A549 (cell line): ENCODE results near the gene NTM. TPM values are rescaled to one million over a fixed set of nuclear protein-coding genes. Genes with fewer than 3 reads are reported as not detected.

Experiments
- ATAC-seq, 2 experiments: fragments of 200-7000 bp in 1 of 2; fragments of >200 bp in 1 of 2; cut with Nextera tagmentation in 1 of 2; cut with Tn5 transposase in 1 of 2; 3 replicates each; pipeline versions ENCODE4 v1.8.0 to v1.9.1; 2018 to 2020; ENCODE audit warnings: mild to moderate bottlenecking in 1 of 2, moderate library complexity in 1 of 2
- CTCF ChIA-PET: fragments of 300-600 bp; sonication (Branson Sonifier 250); formaldehyde crosslinking; extraction: SDS; loops from one replicate; lab custom pipeline; 2021; ENCODE audit warnings: antibody characterized with exemption, inconsistent platforms; lab: Yijun Ruan, JAX
- POLR2A ChIA-PET: fragments of 350-600 bp; formaldehyde crosslinking; extraction: SDS; loops from one replicate; lab custom pipeline; 2021; ENCODE audit warnings: antibody characterized with exemption, inconsistent platforms; lab: Yijun Ruan, JAX
- DNase-seq, 2 experiments: peaks; one replicate each; pipeline versions ENCODE4 v3.0.0 to v3.0.0-alpha.2; 2011 to 2016; ENCODE audit warnings: low read depth in 1 of 2, low spot score in 1 of 2
- FAIRE-seq: peaks from 2 replicates; lab custom pipeline; 2011; peaks lifted over from hg19 to GRCh38; lab: Jason Lieb, UNC
- H3K27ac ChIP-seq, 2 experiments: fragments of >200 bp; sonication (Bioruptor Twin); formaldehyde crosslinking; 3 replicates each; pipeline ENCODE4 v1.5.1; 2016 to 2017
- H3K4me1 ChIP-seq: fragments of >200 bp; sonication (Bioruptor Twin); formaldehyde crosslinking; 3 replicates; pipeline ENCODE4 v1.6.1; 2016
- H3K4me2 ChIP-seq: fragments of >200 bp; sonication (Bioruptor Twin); formaldehyde crosslinking; 3 replicates; pipeline ENCODE4 v1.6.1; 2016
- H3K4me3 ChIP-seq: fragments of >200 bp; sonication (Bioruptor Twin); formaldehyde crosslinking; 3 replicates; pipeline ENCODE4 v1.5.1; 2016
- H3K9me3 ChIP-seq: fragments of >200 bp; sonication (Bioruptor Twin); formaldehyde crosslinking; 3 replicates; pipeline ENCODE4 v1.6.1; 2016
- BCL3 ChIP-seq: fragments of >200 bp; sonication (Bioruptor Twin); formaldehyde crosslinking; IDR thresholded peaks from 3 replicates; pipeline ENCODE4 v1.6.1; 2016
- CBX8 ChIP-seq: fragments of 200-600 bp; sonication (generic); IDR thresholded peaks from 2 replicates; pipeline ENCODE4 v1.6.1; 2016
- CTCF ChIP-seq: fragments of >200 bp; sonication (Bioruptor Twin); formaldehyde crosslinking; IDR thresholded peaks from 3 replicates; pipeline ENCODE4 v1.5.1; 2016
- E2F6 ChIP-seq: IDR thresholded peaks from 2 replicates; pipeline ENCODE4 v1.6.1; 2012; ENCODE audit warnings: low read depth, borderline replicate concordance
- EP300 ChIP-seq, 2 experiments: fragments of >200 bp; sonication (Bioruptor Twin); formaldehyde crosslinking; IDR thresholded peaks; 2 replicates in 1 of 2; 3 replicates in 1 of 2; pipeline ENCODE4 v1.6.1; 2016 to 2017
- HOXA7 ChIP-seq: fragments of 250-450 bp; sonication (Bioruptor Pico); IDR thresholded peaks from 2 replicates; pipeline ENCODE4 v1.5.0; 2020; ENCODE audit warnings: mild to moderate bottlenecking, moderate library complexity
- HOXB5 ChIP-seq: fragments of 250-450 bp; sonication (Bioruptor Pico); IDR thresholded peaks from 2 replicates; pipeline ENCODE4 v1.5.0; 2020; ENCODE audit warnings: mild to moderate bottlenecking, moderate library complexity
- MAZ ChIP-seq: fragments of 150-350 bp; IDR thresholded peaks from 2 replicates; pipeline ENCODE4 v1.6.1; 2014; ENCODE audit warnings: antibody characterized with exemption, low read depth, low read length, borderline replicate concordance
- MYC ChIP-seq: IDR thresholded peaks from 2 replicates; pipeline ENCODE4 v1.6.1; 2012; ENCODE audit warnings: mild to moderate bottlenecking, inconsistent platforms, low read length, improper control_type of control experiment, borderline replicate concordance
- NPAS2 ChIP-seq: fragments of 250-450 bp; sonication (Bioruptor Pico); IDR thresholded peaks from 2 replicates; pipeline ENCODE4 v1.8.0; 2022; ENCODE audit warnings: mild to moderate bottlenecking, moderate library complexity, borderline replicate concordance
- POLR2AphosphoS2 ChIP-seq: conservative IDR thresholded peaks from 2 replicates; pipeline ENCODE4 v1.6.1; 2012; ENCODE audit warnings: low read length, improper control_type of control experiment, inconsistent platforms
- RAD21 ChIP-seq, 2 experiments: fragments of >200 bp in 1 of 2; sonication (Bioruptor Twin) in 1 of 2; formaldehyde crosslinking in 1 of 2; IDR thresholded peaks in 1 of 2; conservative IDR thresholded peaks in 1 of 2; 2 replicates in 1 of 2; 3 replicates in 1 of 2; pipeline ENCODE4 v1.6.1; 2012 to 2018; ENCODE audit warnings: inconsistent platforms in 1 of 2
- RCOR1 ChIP-seq: fragments of 150-350 bp; IDR thresholded peaks from 2 replicates; pipeline ENCODE4 v1.6.1; 2014; ENCODE audit warnings: antibody characterized with exemption, low read length, low read depth
- TFCP2L1 ChIP-seq: fragments of 250-450 bp; sonication (Bioruptor Pico); IDR thresholded peaks from 2 replicates; pipeline ENCODE4 v1.5.0; 2021; ENCODE audit warnings: mild to moderate bottlenecking
- TP53 ChIP-seq: fragments of 250-450 bp; sonication (Bioruptor Pico); IDR thresholded peaks from 2 replicates; pipeline ENCODE4 v1.5.0; 2021; ENCODE audit warnings: mild to moderate bottlenecking, moderate library complexity
- ZC3H11A ChIP-seq: fragments of 450-650 bp; IDR thresholded peaks from 2 replicates; pipeline ENCODE4 v1.6.1; 2014; ENCODE audit warnings: antibody characterized with exemption, mild to moderate bottlenecking
- ZFP36 ChIP-seq: fragments of 450-650 bp; IDR thresholded peaks from 2 replicates; pipeline ENCODE4 v1.6.1; 2014; ENCODE audit warnings: borderline replicate concordance; ENCODE audit not compliant: partially characterized antibody
- ZSCAN20 ChIP-seq: fragments of 250-450 bp; sonication (Bioruptor Pico); IDR thresholded peaks from 2 replicates; pipeline ENCODE4 v1.8.0; 2022; ENCODE audit warnings: mild to moderate bottlenecking, moderate library complexity
- WGBS: methylation state at CpG from one replicate; pipeline ENCODE4 v1.1.6; 2017; ENCODE audit errors: missing lambda C conversion rate; 5-methylcytosine and 5-hydroxymethylcytosine counted together
- polyA plus RNA-seq, 4 experiments: library from polyadenylated mRNA; depleted of rRNA in 3 of 4; stranded (reverse); fragments of >200 nt; fragmentation: RNase III in 1 of 4; extraction: RNeasy Plus Mini Kit Qiagen cat#74134 plus additional on column Dnase treatment in 1 of 4; gene quantifications; 2 replicates in 3 of 4; 3 replicates in 1 of 4; pipeline ENCODE4 v1.2.3, GENCODE V29; 2011 to 2017
- TF ChIP-seq, protein P1 (sequence below): fragments of 250-450 bp; sonication (Bioruptor Pico); IDR thresholded peaks from 2 replicates; pipeline ENCODE4 v1.5.0; 2021; ENCODE audit warnings: mild to moderate bottlenecking, moderate library complexity, borderline replicate concordance
- TF ChIP-seq, protein P2 (sequence below): fragments of 200-600 bp; sonication (generic); IDR thresholded peaks from 2 replicates; pipeline ENCODE4 v1.6.1; 2016; ENCODE audit warnings: antibody characterized with exemption, mild to moderate bottlenecking, moderate library complexity
- TF ChIP-seq, protein P3 (sequence below): fragments of 150-350 bp; IDR thresholded peaks from 2 replicates; pipeline ENCODE4 v1.6.1; 2014; ENCODE audit warnings: low read depth, mild to moderate bottlenecking, low read length

Gene NTM
- polyA plus RNA-seq, 2 of the 4 experiments (the other 2 are of a cell fraction) = not detected

DNA sequence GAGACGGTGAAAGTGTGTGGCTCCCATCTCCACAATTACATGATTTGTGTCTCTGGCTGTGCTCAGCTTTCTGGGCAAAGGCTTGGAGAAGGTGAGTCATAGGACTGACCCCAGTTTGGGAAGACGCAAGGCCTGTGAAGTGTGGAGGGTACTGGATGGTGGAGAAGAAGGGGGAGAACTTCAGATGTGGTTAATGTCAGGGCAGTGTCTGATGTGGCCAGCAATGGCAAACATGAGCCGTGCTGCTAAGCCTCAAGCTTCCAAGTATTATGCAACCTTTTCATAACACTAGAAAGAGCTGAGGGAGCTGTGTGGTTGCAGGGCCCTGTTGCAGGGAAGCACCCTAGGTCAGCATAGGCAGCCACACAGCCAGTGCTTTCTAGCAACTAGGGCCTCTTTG is 110.9 kb downstream of the NTM start:
- ChIA-PET CTCF (no interaction called here), POLR2A (no interaction called here)
- TF ChIP-seq HOXA7 (CRISPR knock-in tag) (no peak), ZFP36 (no peak), CBX8 (no peak)
- TF ChIP-seq, protein P1, sequence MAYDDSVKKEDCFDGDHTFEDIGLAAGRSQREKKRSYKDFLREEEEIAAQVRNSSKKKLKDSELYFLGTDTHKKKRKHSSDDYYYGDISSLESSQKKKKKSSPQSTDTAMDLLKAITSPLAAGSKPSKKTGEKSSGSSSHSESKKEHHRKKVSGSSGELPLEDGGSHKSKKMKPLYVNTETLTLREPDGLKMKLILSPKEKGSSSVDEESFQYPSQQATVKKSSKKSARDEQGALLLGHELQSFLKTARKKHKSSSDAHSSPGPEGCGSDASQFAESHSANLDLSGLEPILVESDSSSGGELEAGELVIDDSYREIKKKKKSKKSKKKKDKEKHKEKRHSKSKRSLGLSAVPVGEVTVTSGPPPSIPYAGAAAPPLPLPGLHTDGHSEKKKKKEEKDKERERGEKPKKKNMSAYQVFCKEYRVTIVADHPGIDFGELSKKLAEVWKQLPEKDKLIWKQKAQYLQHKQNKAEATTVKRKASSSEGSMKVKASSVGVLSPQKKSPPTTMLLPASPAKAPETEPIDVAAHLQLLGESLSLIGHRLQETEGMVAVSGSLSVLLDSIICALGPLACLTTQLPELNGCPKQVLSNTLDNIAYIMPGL (CRISPR knock-in tag) = no peak
- TF ChIP-seq, protein P2, sequence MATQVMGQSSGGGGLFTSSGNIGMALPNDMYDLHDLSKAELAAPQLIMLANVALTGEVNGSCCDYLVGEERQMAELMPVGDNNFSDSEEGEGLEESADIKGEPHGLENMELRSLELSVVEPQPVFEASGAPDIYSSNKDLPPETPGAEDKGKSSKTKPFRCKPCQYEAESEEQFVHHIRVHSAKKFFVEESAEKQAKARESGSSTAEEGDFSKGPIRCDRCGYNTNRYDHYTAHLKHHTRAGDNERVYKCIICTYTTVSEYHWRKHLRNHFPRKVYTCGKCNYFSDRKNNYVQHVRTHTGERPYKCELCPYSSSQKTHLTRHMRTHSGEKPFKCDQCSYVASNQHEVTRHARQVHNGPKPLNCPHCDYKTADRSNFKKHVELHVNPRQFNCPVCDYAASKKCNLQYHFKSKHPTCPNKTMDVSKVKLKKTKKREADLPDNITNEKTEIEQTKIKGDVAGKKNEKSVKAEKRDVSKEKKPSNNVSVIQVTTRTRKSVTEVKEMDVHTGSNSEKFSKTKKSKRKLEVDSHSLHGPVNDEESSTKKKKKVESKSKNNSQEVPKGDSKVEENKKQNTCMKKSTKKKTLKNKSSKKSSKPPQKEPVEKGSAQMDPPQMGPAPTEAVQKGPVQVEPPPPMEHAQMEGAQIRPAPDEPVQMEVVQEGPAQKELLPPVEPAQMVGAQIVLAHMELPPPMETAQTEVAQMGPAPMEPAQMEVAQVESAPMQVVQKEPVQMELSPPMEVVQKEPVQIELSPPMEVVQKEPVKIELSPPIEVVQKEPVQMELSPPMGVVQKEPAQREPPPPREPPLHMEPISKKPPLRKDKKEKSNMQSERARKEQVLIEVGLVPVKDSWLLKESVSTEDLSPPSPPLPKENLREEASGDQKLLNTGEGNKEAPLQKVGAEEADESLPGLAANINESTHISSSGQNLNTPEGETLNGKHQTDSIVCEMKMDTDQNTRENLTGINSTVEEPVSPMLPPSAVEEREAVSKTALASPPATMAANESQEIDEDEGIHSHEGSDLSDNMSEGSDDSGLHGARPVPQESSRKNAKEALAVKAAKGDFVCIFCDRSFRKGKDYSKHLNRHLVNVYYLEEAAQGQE = no peak
- H3K9me3 ChIP-seq = no peaks in the 10 kb centered on the region
- no peak for ATAC-seq
- no peak for FAIRE-seq
- no peak overlapping the region for H3K4me2 ChIP-seq
- WGBS = 4% methylated on average over 3 of the region's 3 CpGs
- DNase-seq = no peak
- no peak overlapping the region for H3K4me3 ChIP-seq
- H3K27ac ChIP-seq = no peak overlapping the region
- H3K4me1 ChIP-seq = no peaks in the 10 kb centered on the region

GRCh38 chr11:131481971-131482370 is 111.6 kb downstream of the NTM start:
- FAIRE-seq (no peak), DNase-seq (no peak), ATAC-seq (no peak)
- no peak overlapping the region for H3K4me3 ChIP-seq
- 2% methylated on average over 3 of the region's 3 CpGs for WGBS
- H3K4me1 ChIP-seq = no peaks in the 10 kb centered on the region
- POLR2A ChIA-PET = no interaction called here
- no peak overlapping the region for H3K4me2 ChIP-seq
- no peaks in the 10 kb centered on the region for H3K9me3 ChIP-seq
- TF ChIP-seq NPAS2 (CRISPR knock-in tag) (no peak), MAZ (no peak), BCL3 (no peak), TP53 (CRISPR knock-in tag) (no peak), TFCP2L1 (CRISPR knock-in tag) (no peak), HOXB5 (CRISPR knock-in tag) (no peak), MYC (no peak), CTCF (no peak), EP300 (IDR thresholded peaks at IDR 0.05) (no peak), ZC3H11A (no peak), ZSCAN20 (no peak), POLR2AphosphoS2 (no peak), RCOR1 (no peak), HOXA7 (CRISPR knock-in tag) (no peak), E2F6 (no peak), RAD21 (conservative IDR thresholded peaks at IDR 0.05 in 1 of 2, IDR thresholded peaks at IDR 0.05 in 1 of 2) (no peak)
- TF ChIP-seq, protein P3, sequence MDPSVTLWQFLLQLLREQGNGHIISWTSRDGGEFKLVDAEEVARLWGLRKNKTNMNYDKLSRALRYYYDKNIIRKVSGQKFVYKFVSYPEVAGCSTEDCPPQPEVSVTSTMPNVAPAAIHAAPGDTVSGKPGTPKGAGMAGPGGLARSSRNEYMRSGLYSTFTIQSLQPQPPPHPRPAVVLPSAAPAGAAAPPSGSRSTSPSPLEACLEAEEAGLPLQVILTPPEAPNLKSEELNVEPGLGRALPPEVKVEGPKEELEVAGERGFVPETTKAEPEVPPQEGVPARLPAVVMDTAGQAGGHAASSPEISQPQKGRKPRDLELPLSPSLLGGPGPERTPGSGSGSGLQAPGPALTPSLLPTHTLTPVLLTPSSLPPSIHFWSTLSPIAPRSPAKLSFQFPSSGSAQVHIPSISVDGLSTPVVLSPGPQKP = no peak
- TF ChIP-seq, protein P2 = no peak
- CTCF ChIA-PET = no interaction called here
- no peak overlapping the region for H3K27ac ChIP-seq
